Bronchial epithelial cell (primary cell): Measurements from ENCODE around the gene CREB5. TPM values are rescaled to one million over a fixed set of nuclear protein-coding genes. Genes with fewer than 3 reads are reported as not detected.

Experiments
- DNase-seq: peaks from one replicate; pipeline ENCODE4 v3.0.0-alpha.2; 2010; ENCODE audit warnings: low read depth
- FAIRE-seq: peaks from 2 replicates; lab custom pipeline; 2011; peaks lifted over from hg19 to GRCh38; lab: Jason Lieb, UNC
- H3K27me3 ChIP-seq: 2 replicates; pipeline ENCODE4 v1.5.1; 2011; ENCODE audit warnings: low read length; ENCODE audit not compliant: control insufficient read depth, insufficient read depth
- H3K36me3 ChIP-seq: 2 replicates; pipeline ENCODE4 v1.5.1; 2011; ENCODE audit warnings: low read length; ENCODE audit not compliant: control insufficient read depth, insufficient read depth
- H3K4me3 ChIP-seq: 2 replicates; pipeline ENCODE4 v1.5.1; 2011; ENCODE audit warnings: mild to moderate bottlenecking, low read depth, low read length, control low read depth
- total RNA-seq: library from RNA; depleted of rRNA; stranded (reverse); fragments of >200 nt; gene quantifications from 2 replicates; pipeline ENCODE4 v1.2.1, GENCODE V29; 2014
- TF ChIP-seq, protein P1 (sequence below): IDR thresholded peaks from 2 replicates; pipeline ENCODE4 v1.5.1; 2011; ENCODE audit warnings: mild to moderate bottlenecking, moderate library complexity, low read length, control low read depth, inconsistent platforms; ENCODE audit not compliant: insufficient read depth, severe bottlenecking

The CREB5 gene
- total RNA-seq, 1 donor from 2014 or later: 2.1 TPM

DNA sequence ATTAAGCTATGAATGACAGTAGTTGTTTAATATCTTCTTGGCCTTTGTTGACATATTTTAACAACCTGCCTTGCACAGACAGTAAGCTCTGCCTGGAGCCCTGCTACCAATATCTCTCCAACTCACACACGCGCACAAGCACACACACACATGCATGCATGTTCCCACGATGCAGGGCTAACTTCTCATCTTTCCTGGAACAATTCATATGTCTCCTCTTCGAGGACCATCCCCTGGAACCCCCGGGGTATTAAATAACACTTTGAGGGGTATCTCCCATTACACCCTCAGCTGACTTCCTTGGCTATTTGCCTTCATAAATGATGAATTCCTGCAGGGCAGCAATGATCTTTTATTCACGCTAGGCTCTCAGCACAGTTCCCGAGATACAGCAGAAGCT lies 287.8 kb downstream of the CREB5 start:
- H3K4me3 ChIP-seq: no peak overlapping the region
- DNase-seq (no peak), FAIRE-seq (no peak)
- TF ChIP-seq, protein P1, sequence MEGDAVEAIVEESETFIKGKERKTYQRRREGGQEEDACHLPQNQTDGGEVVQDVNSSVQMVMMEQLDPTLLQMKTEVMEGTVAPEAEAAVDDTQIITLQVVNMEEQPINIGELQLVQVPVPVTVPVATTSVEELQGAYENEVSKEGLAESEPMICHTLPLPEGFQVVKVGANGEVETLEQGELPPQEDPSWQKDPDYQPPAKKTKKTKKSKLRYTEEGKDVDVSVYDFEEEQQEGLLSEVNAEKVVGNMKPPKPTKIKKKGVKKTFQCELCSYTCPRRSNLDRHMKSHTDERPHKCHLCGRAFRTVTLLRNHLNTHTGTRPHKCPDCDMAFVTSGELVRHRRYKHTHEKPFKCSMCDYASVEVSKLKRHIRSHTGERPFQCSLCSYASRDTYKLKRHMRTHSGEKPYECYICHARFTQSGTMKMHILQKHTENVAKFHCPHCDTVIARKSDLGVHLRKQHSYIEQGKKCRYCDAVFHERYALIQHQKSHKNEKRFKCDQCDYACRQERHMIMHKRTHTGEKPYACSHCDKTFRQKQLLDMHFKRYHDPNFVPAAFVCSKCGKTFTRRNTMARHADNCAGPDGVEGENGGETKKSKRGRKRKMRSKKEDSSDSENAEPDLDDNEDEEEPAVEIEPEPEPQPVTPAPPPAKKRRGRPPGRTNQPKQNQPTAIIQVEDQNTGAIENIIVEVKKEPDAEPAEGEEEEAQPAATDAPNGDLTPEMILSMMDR: no peak
- no peaks in the 10 kb centered on the region for H3K27me3 ChIP-seq
- H3K36me3 ChIP-seq: no peaks in the 10 kb centered on the region

- no peaks in the 10 kb centered on the region for H3K36me3 ChIP-seq
- FAIRE-seq (no peak), DNase-seq (no peak)
- TF ChIP-seq, protein P1: no peak
- H3K27me3 ChIP-seq: no peaks in the 10 kb centered on the region
- H3K4me3 ChIP-seq: no peak overlapping the region
Measured at GRCh38 chr7:28700790-28701203, 288.5 kb downstream of the CREB5 start.

GRCh38 chr7:28701731-28702130 lies 289.4 kb downstream of the CREB5 start:
- Histone ChIP-seq H3K36me3 (no peaks in the 10 kb centered on the region), H3K27me3 (no peaks in the 10 kb centered on the region), H3K4me3 (no peak overlapping the region)
- TF ChIP-seq, protein P1: no peak
- no peak for FAIRE-seq
- no peak for DNase-seq

DNA sequence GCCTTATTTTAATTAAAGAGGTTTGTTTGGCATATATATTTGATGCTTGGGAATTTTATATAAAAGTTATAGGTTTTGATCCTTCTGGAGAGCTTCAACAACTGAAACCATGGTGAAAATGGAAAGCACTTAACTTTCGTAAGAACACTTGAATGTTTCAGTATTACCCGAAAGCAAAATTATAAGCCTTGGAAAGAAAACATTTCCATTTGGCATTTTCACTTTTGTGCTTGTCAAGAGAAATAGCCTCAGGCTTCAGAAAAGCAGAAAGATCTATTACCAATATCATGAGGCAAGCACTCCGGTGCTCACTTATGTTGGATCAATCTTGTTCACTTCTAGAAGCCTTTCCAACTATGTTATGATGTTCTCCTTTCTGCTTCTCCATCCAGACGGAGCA lies 289.9 kb downstream of the CREB5 start:
- DNase-seq (no peak), FAIRE-seq (no peak)
- TF ChIP-seq, protein P1: no peak
- H3K4me3 ChIP-seq: no peak overlapping the region
- no peaks in the 10 kb centered on the region for H3K36me3 ChIP-seq
- H3K27me3 ChIP-seq: no peaks in the 10 kb centered on the region

DNA sequence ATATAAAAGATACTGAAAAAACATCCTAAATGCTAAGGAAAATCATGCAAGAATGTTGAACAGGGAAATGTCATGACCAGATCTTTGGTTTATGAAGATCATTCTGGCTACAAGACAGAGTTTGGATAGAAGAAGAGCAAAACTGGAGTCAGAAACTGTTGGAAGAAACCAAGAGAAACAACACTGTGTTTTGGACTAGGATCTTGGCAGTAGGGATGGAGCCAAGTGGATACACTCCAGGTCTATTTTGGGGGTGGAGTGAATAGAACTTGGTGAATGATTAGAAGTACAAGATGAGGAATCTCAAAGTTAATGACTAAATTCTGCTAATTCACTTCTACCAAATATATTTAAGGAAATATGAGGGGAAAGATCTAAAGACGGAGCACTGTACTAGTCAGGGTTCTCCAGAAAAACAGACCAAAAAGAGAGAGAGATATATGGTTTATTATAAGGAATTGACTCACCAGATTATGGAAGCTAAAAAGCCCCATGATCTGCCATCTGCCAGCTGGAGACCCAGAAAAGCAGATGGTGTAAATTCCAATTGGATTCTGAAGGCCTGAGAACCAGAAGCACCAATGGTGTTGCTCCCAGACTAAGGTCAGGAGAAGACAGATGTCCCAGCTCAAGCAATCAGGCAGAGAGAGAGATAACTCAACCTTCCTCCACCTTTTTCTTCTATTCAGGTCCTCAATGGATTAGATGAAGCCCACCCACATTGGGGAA lies 290.9 kb downstream of the CREB5 start:
- no peak for FAIRE-seq
- H3K36me3 ChIP-seq: no peaks in the 10 kb centered on the region

More for the DNA sequence above, 290.9 kb downstream of the CREB5 start:
- DNase-seq: no peak
- TF ChIP-seq, protein P1: no peak
- no peaks in the 10 kb centered on the region for H3K27me3 ChIP-seq
- no peak overlapping the region for H3K4me3 ChIP-seq
